Mucosa of rectum (tissue), 2 donors: Measurements from ENCODE around the gene KCNQ4.

Source experiments
- H3K27ac ChIP-seq, 2 donors: one replicate each; pipeline ENCODE4 v1.7.0; 2013; ENCODE audit warnings: inconsistent platforms in 2 of 2, low read depth in 2 of 2, low read length in 2 of 2
- H3K27me3 ChIP-seq, 2 donors: one replicate each; pipeline ENCODE4 v1.7.0; 2013; ENCODE audit warnings: low read length in 2 of 2; ENCODE audit not compliant: control insufficient read depth in 2 of 2, insufficient read depth in 2 of 2
- H3K36me3 ChIP-seq, 2 donors: one replicate each; pipeline ENCODE4 v1.7.0; 2013; ENCODE audit warnings: low read length in 2 of 2; ENCODE audit not compliant: control insufficient read depth in 2 of 2, insufficient read depth in 2 of 2
- H3K4me1 ChIP-seq, 2 donors: one replicate each; pipeline ENCODE4 v1.7.0; 2013; ENCODE audit warnings: low read length in 2 of 2, mild to moderate bottlenecking in 1 of 2; ENCODE audit not compliant: control insufficient read depth in 2 of 2, insufficient read depth in 2 of 2
- H3K4me3 ChIP-seq, 2 donors: one replicate each; pipeline ENCODE4 v1.7.0; 2013; ENCODE audit warnings: low read length in 2 of 2
- H3K9ac ChIP-seq, 2 donors: one replicate each; pipeline ENCODE4 v1.7.0; 2013; ENCODE audit warnings: low read length in 2 of 2, low read depth in 1 of 2, mild to moderate bottlenecking in 1 of 2
- H3K9me3 ChIP-seq, 2 donors: one replicate each; pipeline ENCODE4 v1.7.0; 2013; ENCODE audit warnings: low read length in 2 of 2; ENCODE audit not compliant: control insufficient read depth in 2 of 2
- donor health status: healthy.
- donor health status: Normal muscosa, but diverticular disease.

Gene KCNQ4

DNA sequence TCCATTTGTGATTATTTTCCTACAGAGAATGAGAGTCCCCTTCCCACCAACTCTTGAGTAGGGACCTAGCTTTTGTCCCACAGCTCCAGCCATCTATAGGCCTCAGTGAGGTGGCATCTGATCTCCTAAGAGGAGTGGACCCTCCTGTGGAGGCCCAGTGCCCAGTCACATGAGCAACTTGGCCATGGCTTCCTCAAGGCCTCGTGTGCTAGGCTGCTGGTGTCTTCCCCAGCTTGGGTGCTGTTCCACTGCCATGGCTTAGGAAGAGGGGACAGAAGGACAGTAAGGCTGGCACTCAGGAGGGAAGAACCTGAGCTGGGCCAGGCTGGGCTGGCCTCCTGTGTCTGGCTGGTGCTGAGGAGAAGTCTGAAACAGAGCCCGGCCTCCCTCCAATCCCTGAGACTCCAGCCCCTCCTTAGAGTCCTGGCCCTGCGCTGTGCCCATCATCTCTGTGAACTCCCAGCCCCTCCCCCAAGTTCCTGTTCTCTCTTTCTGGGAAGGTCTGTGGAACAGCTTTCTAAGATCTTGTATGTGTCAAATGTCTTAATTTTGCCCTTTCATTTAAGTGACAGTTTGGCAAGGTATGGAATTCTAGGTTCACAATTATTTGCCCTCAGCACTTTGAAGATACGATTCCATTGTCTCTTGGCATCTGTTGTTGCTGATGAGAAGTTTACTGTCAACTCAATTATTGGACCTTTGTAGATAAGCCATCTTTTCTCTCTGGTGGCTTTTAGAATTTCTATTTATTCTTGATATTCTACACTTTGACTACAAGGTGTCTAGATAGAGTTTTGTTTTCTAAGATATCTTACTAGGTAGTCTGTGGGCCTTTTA is 7.1 kb upstream of the KCNQ4 start:
- H3K27me3 ChIP-seq = no peaks in the 10 kb centered on the region
- H3K27ac ChIP-seq = no peak overlapping the region
- peaks cover 0 to 3% of the 10 kb centered on the region in 2 donors for H3K4me1 ChIP-seq
- no peak overlapping the region for H3K9ac ChIP-seq
- H3K4me3 ChIP-seq = no peak overlapping the region
- H3K9me3 ChIP-seq = no peaks in the 10 kb centered on the region
- H3K36me3 ChIP-seq = peaks cover 5 to 15% of the 10 kb centered on the region in 2 donors

DNA sequence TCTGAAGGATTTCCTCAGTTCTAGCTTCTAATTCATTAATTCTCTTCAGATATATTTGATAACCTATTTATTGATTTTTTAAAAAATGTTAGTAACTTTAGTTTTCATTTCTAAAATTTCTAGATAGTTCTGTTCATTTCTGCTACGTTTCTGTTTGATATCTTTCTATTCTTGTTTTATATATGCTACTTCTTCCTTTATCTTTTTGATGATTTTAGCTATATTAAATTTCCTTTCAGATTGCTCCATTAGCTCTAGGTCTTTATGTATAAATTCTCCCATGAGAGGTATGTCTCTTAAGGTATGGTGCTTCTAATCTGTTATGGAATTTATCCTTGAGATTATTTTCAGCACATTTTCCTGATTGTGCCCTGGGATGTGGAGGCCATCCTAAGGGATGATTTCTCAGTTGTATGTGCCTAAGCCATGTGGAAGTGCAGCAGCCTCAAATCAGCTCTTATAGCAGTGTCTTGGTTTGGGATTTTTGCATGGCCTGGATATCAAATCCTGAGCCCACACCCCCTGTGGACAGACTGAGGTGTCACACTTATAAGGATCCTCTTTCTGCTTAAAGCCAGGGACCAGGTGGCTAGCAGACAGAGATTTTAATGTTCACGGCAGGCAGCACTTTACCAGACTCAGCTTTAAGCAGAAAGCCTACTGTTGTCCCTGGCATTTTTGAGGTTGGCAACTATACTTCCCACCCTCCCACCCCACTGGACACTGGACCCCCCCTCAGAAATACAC is 6.2 kb upstream of the KCNQ4 start:
- H3K9me3 ChIP-seq = no peaks in the 10 kb centered on the region
- no peak overlapping the region for H3K4me3 ChIP-seq
- peaks cover 0 to 10% of the 10 kb centered on the region in 2 donors for H3K4me1 ChIP-seq
- no peaks in the 10 kb centered on the region for H3K27me3 ChIP-seq
- no peak overlapping the region for H3K9ac ChIP-seq
- H3K27ac ChIP-seq = no peak overlapping the region
- H3K36me3 ChIP-seq = peaks cover 0 to 9% of the 10 kb centered on the region in 2 donors

DNA sequence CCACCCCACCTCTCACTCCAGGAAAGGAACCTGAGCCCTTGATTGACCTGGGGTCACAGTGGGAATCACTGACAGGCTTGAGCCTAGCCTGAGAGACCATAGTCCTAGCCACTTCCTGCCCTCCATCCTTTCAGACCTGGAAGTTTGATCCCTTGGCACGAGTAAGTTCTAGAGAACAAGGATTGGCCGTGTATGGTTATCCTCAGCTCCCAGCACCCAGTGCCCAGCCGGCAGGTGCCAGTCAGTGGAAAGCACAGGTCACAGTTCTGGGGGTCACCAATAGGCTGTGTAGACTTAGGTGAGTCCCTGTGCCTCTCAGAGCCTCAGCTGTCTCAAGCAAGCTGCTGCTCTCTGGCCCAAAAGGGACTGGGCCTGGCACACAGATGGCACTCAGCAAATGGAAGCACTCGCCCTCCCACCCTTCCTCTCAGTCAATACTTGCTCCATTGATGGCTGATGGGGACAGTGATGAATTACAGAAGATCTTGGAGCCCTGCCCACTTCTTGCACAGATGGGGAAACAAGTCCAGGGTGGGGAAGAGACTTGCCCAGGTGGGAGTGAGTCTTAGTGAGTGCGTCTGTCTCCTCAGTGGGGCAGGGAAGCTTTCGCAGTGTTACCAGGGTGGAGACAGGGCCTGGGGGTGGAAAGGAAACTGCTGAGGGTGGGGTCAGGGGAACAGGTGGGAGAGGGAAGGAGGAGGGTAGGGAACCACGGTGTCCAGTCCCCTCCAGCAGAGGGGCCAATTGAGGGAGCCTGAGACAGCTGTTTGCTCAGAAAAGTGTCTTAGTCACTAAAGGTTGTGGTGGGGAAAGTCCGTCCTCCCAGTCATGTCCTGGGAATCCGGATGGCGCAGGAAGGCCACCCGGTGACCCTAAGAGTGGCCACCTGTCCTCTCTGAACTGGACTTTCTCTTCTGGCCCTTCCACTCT is 2.6 kb upstream of the KCNQ4 start:
- Histone ChIP-seq H3K9ac (no peak overlapping the region), H3K27ac (no peak overlapping the region), H3K27me3 (no peaks in the 10 kb centered on the region), H3K4me1 (peaks cover 12 to 26% of the 10 kb centered on the region in 2 donors), H3K4me3 (no peak overlapping the region), H3K36me3 (peaks cover 0 to 8% of the 10 kb centered on the region in 2 donors), H3K9me3 (no peaks in the 10 kb centered on the region)

DNA sequence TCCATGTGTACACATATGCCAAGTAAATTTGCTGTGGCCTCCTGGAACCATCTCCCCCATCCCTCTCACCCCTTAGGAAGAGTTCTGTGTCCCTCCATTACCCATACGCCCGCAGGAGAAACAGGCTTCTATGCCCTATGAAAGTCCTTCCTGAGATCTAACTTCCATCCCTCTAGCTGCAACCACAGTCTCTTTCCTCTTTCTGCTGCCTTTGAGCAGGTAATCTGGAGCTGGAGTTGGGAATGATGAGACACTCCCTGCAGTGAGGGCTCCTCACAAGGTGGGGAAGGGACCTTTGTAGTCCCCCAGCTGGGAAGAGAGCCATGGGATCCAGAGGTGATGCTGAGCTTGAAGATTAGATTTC is 2.0 kb upstream of the KCNQ4 start:
- no peak overlapping the region for H3K4me3 ChIP-seq
- H3K27me3 ChIP-seq = no peaks in the 10 kb centered on the region
- H3K36me3 ChIP-seq = peaks cover 0 to 3% of the 10 kb centered on the region in 2 donors
- no peaks in the 10 kb centered on the region for H3K9me3 ChIP-seq
- H3K4me1 ChIP-seq = peaks cover 12 to 28% of the 10 kb centered on the region in 2 donors
- no peak overlapping the region for H3K27ac ChIP-seq
- no peak overlapping the region for H3K9ac ChIP-seq

DNA sequence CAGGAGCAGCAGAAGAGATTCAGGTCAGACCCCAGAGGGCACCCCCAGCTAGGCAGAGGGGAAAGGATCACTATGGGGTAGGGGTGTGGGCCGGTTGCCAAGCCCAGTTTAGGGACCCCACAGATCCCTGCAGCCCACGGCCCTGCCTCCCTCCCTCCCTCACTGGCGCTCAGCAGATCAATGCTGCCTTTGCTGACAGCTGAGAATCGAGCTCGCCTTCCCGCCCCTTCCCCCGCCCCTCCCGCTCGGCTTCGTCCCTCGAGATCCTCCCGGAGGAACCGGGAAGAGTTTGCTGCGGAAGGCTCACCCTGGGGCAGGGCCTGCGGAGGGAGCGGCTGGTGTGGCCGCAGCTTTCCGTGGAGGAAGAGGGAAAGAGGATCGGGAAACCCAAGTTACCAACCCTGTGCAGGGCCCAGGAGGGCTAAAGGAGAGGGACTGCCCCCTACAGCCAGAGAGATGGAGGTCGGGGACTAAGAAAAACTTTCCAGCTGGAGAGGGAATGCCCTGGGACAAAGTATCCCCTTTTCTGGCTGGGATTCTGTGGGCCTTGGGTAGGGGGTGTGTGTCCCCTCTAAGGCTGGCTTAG is 1.1 kb upstream of the KCNQ4 start:
- Histone ChIP-seq H3K9me3 (no peaks in the 10 kb centered on the region), H3K27ac (peak overlapping the region; percentile 41 to 43), H3K4me3 (peak overlapping the region; percentile 60 to 65), H3K9ac (peak overlapping the region; percentile 41 to 69), H3K27me3 (no peaks in the 10 kb centered on the region), H3K4me1 (peaks cover 12 to 28% of the 10 kb centered on the region in 2 donors), H3K36me3 (peaks cover 0 to 3% of the 10 kb centered on the region in 2 donors)

DNA sequence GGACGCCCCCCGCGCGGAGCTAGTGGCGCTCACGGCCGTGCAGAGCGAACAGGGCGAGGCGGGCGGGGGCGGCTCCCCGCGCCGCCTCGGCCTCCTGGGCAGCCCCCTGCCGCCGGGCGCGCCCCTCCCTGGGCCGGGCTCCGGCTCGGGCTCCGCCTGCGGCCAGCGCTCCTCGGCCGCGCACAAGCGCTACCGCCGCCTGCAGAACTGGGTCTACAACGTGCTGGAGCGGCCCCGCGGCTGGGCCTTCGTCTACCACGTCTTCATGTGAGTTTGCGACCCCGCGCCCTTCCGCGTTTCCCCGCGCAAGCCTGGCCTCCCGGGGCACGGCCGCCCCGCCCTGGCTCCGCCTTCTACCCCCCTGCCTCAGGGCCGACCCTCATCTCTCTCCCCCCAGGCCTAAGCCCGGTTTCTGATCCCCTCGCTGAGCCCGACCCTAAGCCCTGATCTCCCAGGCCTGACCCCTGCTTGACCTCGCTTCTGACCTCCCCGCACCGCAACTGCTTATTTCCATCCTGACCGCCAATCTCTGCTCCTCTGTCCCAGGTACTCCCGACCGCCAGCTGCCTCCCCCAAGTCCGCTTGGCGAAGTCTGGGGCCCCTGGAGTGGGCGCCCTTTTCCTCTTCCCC is 669 bp downstream of the KCNQ4 start:
- no peaks in the 10 kb centered on the region for H3K27me3 ChIP-seq
- no peaks in the 10 kb centered on the region for H3K36me3 ChIP-seq
- peaks cover 12 to 28% of the 10 kb centered on the region in 2 donors for H3K4me1 ChIP-seq
- H3K9ac ChIP-seq = peak overlapping the region; percentile 32 to 65
- H3K4me3 ChIP-seq = peak overlapping the region; percentile 65 to 67
- H3K9me3 ChIP-seq = no peaks in the 10 kb centered on the region
- peak overlapping the region; percentile 34 to 63 for H3K27ac ChIP-seq

DNA sequence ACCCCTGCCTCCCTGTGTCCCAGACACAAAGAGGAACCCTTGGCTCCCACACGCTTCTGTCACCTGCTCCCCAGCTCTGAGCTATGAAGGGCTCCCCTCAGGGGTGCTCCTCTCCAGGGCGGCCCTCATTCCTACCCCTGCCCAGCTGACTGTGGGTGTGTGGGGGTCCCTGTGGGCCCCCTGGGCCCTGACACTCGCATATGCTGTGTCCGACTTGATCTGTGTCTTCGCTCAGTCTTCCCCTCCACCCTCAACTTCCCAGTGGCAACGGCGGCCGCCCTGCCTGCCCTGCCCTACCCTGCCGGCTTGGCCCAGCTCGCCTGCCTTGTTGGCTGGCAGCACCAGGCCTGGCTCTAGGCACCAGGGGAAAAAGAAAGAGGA is 1.2 kb downstream of the KCNQ4 start:
- Histone ChIP-seq H3K27ac (peak overlapping the region; percentile 34 to 63), H3K4me3 (peak overlapping the region; percentile 65 to 67)

DNA sequence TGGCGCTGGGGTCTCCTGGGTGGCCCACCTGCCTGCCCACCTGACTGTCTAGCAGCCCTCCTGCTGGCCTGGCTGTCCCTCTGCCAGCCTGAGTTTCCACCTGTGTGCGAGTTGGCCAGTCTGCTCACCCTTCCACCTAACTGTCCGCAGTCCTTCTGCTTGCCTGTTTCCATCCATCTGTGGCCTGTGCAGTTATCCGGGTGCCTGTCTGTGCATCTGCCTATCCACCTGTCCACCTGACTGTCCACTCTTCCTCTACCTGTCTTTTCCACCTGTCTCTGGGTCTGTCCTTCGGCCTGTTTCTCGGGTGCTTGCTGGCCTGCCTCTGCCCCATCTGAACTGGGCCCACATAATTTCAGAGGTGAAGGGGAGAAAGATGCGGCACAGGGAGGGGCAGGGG is 1.9 kb downstream of the KCNQ4 start:
- no peaks in the 10 kb centered on the region for H3K27me3 ChIP-seq
- peak overlapping the region in 1 of 2 donors; percentile 20 for H3K4me3 ChIP-seq
- peaks cover 12 to 28% of the 10 kb centered on the region in 2 donors for H3K4me1 ChIP-seq
- peak overlapping the region in 1 of 2 donors; percentile 65 for H3K9ac ChIP-seq
- H3K27ac ChIP-seq = no peak overlapping the region
- no peaks in the 10 kb centered on the region for H3K36me3 ChIP-seq
- no peaks in the 10 kb centered on the region for H3K9me3 ChIP-seq

More for the DNA sequence above, 1.2 kb downstream of the KCNQ4 start:
- Histone ChIP-seq H3K9ac (peak overlapping the region; percentile 32 to 65), H3K36me3 (no peaks in the 10 kb centered on the region), H3K4me1 (peaks cover 12 to 28% of the 10 kb centered on the region in 2 donors), H3K9me3 (no peaks in the 10 kb centered on the region), H3K27me3 (no peaks in the 10 kb centered on the region)
